ENCODE measurements around the gene GDPD1.
A peak's percentile ranks its signal among the peaks of the same experiment; 100 is the strongest.
"Not testable (repeated sequence)": the region's sequence is repeated elsewhere in the genome, so short reads cannot be mapped to it uniquely, and the experiment has no call there.

GDPD1 gene

DNA sequence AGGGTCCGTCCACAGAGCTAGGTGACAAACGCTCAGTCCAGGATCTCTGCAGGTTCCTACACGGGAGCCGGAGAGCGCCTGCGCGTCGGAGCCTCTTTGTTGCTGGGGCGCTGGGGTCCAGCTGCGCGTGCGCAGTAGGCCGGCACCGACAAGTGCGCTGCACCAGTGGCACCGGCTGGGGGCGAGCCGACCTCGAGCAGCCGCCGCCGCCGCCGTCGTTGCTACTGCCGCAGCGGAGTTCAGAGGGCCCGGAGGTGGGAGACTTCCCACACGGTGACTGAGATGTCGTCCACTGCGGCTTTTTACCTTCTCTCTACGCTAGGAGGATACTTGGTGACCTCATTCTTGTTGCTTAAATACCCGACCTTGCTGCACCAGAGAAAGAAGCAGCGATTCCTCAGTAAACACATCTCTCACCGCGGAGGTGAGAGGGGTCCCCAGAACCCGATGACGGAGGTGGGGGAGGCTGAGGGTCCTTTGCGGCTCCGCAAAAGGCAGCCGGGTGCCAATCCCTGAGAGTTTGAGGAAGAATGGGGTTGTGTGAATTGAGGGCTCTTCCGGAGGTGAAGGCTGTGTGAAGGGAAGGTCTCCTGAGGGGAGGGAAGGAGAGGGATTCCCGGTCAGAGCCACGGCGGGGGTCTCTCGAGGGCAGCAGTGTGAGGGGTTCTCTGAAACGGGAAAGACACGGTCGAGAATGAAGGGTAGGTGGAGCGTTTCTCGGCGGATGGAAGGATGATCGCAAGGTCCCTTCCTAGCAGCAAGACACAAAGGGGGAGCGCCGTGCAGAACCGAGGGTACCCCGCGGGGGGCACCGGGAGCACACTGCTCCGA lies at the start of gene GDPD1:
Gene GDPD1 (plus strand): TSS at position 184 of the 831 bp plus-strand sequence. CDS start 99 bp downstream, at position 283.
- no peaks in the 10 kb centered on the region for H3K27me3 ChIP-seq (replicated peaks; ENCODE audit: control insufficient read depth, insufficient read depth, low read length)
- TF ChIP-seq, protein P1, sequence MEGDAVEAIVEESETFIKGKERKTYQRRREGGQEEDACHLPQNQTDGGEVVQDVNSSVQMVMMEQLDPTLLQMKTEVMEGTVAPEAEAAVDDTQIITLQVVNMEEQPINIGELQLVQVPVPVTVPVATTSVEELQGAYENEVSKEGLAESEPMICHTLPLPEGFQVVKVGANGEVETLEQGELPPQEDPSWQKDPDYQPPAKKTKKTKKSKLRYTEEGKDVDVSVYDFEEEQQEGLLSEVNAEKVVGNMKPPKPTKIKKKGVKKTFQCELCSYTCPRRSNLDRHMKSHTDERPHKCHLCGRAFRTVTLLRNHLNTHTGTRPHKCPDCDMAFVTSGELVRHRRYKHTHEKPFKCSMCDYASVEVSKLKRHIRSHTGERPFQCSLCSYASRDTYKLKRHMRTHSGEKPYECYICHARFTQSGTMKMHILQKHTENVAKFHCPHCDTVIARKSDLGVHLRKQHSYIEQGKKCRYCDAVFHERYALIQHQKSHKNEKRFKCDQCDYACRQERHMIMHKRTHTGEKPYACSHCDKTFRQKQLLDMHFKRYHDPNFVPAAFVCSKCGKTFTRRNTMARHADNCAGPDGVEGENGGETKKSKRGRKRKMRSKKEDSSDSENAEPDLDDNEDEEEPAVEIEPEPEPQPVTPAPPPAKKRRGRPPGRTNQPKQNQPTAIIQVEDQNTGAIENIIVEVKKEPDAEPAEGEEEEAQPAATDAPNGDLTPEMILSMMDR (IDR thresholded peaks at IDR 0.05; ENCODE audit: insufficient read depth, low read length, poor library complexity, severe bottlenecking), result peak; percentile 58
- H3K4me3 ChIP-seq (replicated peaks; ENCODE audit: low read depth, low read length), result peak within 1 kb of the TSS; percentile 74
- DNase-seq (ENCODE audit: extremely low read depth, insufficient read length), result peak; percentile 96
- H3K36me3 ChIP-seq (ENCODE audit: control insufficient read depth, insufficient read depth, low read length), result no peaks in the 10 kb centered on the region

DNA sequence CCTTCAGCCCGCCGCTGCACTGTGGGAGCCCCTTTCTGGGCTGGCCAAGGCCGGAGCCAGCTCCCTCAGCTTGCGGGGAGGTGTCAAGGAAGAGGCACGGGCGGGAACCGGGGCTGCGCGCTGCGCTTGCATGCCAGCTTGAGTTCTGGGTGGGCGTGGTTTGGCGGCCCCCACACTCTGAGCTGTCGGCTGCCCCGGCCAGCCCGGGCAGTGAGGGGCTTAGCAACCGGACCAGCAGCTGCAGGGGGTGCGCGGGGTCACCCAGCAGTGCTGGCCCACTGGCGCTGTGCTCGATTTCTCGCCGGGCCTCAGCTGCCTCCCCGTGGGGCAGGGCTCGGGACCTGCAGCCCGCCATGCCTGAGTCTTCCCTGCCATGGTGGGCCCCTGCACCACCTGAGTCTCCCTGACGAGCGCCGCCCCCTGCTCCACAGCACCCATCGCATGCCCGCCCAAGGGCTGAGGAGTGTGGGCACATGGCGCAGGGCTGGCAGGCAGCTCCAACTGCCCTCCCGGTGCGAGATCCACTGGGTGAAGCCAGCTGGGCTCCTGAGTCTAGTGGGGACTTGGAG lies 47.8 kb upstream of the GDPD1 start:
- DNase-seq (ENCODE audit: extremely low read depth, insufficient read length), result no peak
- Histone ChIP-seq H3K36me3 (ENCODE audit: control insufficient read depth, insufficient read depth, low read length) (peaks cover 3% of the 10 kb centered on the region), H3K27me3 (replicated peaks; ENCODE audit: control insufficient read depth, insufficient read depth, low read length) (no peaks in the 10 kb centered on the region), H3K4me3 (replicated peaks; ENCODE audit: low read depth, low read length) (no peak overlapping the region)
- TF ChIP-seq, protein P1 (IDR thresholded peaks at IDR 0.05; ENCODE audit: insufficient read depth, low read length, poor library complexity, severe bottlenecking), result no peak

GRCh38 chr17:59174671-59175070 lies 45.6 kb upstream of the GDPD1 start:
- peaks cover 3% of the 10 kb centered on the region for H3K36me3 ChIP-seq (ENCODE audit: control insufficient read depth, insufficient read depth, low read length)
- no peak for DNase-seq (ENCODE audit: extremely low read depth, insufficient read length)
- TF ChIP-seq, protein P1 (IDR thresholded peaks at IDR 0.05; ENCODE audit: insufficient read depth, low read length, poor library complexity, severe bottlenecking), result no peak

DNA sequence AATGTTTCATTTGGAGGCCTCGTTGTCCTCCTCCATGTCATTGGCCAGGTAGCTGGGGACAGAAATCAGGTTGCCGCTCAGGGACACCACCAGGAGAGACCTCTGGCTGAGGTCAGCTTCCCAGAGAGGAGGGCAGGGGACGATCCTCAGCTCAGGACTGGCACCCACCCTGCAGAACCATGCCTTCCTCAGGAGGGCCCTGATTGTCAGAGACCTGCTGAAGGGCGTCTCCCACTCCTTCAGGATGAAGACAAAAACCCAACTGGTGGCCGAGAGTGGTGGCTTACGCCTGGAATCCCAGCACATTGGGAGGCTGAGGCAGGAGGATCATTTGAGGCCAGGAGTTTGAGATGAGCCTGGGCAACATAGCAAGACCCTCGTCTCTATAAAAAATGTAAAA lies 45.2 kb upstream of the GDPD1 start:
- no peaks in the 10 kb centered on the region for H3K27me3 ChIP-seq (replicated peaks; ENCODE audit: control insufficient read depth, insufficient read depth, low read length)
- DNase-seq (ENCODE audit: extremely low read depth, insufficient read length), result no peak
- no peak overlapping the region for H3K4me3 ChIP-seq (replicated peaks; ENCODE audit: low read depth, low read length)
- H3K36me3 ChIP-seq (ENCODE audit: control insufficient read depth, insufficient read depth, low read length), result peaks cover 3% of the 10 kb centered on the region
- TF ChIP-seq, protein P1 (IDR thresholded peaks at IDR 0.05; ENCODE audit: insufficient read depth, low read length, poor library complexity, severe bottlenecking), result no peak

More at GRCh38 chr17:59174671-59175070, 45.6 kb upstream of the GDPD1 start:
- Histone ChIP-seq H3K27me3 (replicated peaks; ENCODE audit: control insufficient read depth, insufficient read depth, low read length) (no peaks in the 10 kb centered on the region), H3K4me3 (replicated peaks; ENCODE audit: low read depth, low read length) (no peak overlapping the region)

- Histone ChIP-seq H3K4me3 (replicated peaks; ENCODE audit: low read depth, low read length) (no peak overlapping the region), H3K27me3 (replicated peaks; ENCODE audit: control insufficient read depth, insufficient read depth, low read length) (no peaks in the 10 kb centered on the region), H3K36me3 (ENCODE audit: control insufficient read depth, insufficient read depth, low read length) (no peaks in the 10 kb centered on the region; the same call in none of the 2 replicates)
- TF ChIP-seq, protein P1 (IDR thresholded peaks at IDR 0.05; ENCODE audit: insufficient read depth, low read length, poor library complexity, severe bottlenecking), result no peak
- DNase-seq (ENCODE audit: extremely low read depth, insufficient read length), result no peak
These were observed 41.9 kb upstream of the GDPD1 start for GRCh38 chr17:59178266-59178985.

GRCh38 chr17:59179601-59180000 lies 40.7 kb upstream of the GDPD1 start:
- H3K36me3 ChIP-seq (ENCODE audit: control insufficient read depth, insufficient read depth, low read length); H3K27me3 ChIP-seq (replicated peaks; ENCODE audit: control insufficient read depth, insufficient read depth, low read length); H3K4me3 ChIP-seq (replicated peaks; ENCODE audit: low read depth, low read length); DNase-seq (ENCODE audit: extremely low read depth, insufficient read length): not testable (repeated sequence)

All from GM06990 (cell line).